ENCODE data around the gene CAMK2D. TPM values are rescaled to one million over a fixed set of nuclear protein-coding genes. Genes with fewer than 3 reads are reported as not detected.
A peak's percentile ranks its signal among the peaks of the same experiment; 100 is the strongest.

The CAMK2D gene
- total RNA-seq, 4 donors from 2014 or later: 48.2 to 66.2 (median 51.2) TPM

- no peak for DNase-seq (ENCODE audit: extremely low spot score)
- Histone ChIP-seq H3K27me3 (no peaks in the 10 kb centered on the region), H3K4me3 (no peak overlapping the region), H3K9me3 (peaks cover 0 to 4% (median 2%) of the 10 kb centered on the region in 4 donors), H3K4me1 (peaks cover 12 to 30% (median 13%) of the 10 kb centered on the region in 4 donors), H3K27ac (replicated peaks in 1 of 4) (no peak overlapping the region), H3K36me3 (no peaks in the 10 kb centered on the region)
- TF ChIP-seq POLR2AphosphoS5 (IDR thresholded peaks at IDR 0.05) (peak in 1 of 2 donors; percentile 59), EP300 (IDR thresholded peaks at IDR 0.05) (no peak)
- intact Hi-C loops (cut with DNase I): loop anchor here (5.0 kb wide), 1 partner anchor 77 kb away; no protein-coding TSS in a partner anchor
These were observed 287.5 kb downstream of the CAMK2D start for GRCh38 chr4:113474017-113474416.

GRCh38 chr4:113472864-113473263, 288.7 kb downstream of the CAMK2D start:
- TF ChIP-seq, protein P1, sequence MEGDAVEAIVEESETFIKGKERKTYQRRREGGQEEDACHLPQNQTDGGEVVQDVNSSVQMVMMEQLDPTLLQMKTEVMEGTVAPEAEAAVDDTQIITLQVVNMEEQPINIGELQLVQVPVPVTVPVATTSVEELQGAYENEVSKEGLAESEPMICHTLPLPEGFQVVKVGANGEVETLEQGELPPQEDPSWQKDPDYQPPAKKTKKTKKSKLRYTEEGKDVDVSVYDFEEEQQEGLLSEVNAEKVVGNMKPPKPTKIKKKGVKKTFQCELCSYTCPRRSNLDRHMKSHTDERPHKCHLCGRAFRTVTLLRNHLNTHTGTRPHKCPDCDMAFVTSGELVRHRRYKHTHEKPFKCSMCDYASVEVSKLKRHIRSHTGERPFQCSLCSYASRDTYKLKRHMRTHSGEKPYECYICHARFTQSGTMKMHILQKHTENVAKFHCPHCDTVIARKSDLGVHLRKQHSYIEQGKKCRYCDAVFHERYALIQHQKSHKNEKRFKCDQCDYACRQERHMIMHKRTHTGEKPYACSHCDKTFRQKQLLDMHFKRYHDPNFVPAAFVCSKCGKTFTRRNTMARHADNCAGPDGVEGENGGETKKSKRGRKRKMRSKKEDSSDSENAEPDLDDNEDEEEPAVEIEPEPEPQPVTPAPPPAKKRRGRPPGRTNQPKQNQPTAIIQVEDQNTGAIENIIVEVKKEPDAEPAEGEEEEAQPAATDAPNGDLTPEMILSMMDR (IDR thresholded peaks at IDR 0.05): no peak
- TF ChIP-seq EP300 (IDR thresholded peaks at IDR 0.05) (no peak), POLR2A (IDR thresholded peaks at IDR 0.05; ENCODE audit: low read depth) (no peak), POLR2AphosphoS5 (IDR thresholded peaks at IDR 0.05) (no peak)
- Histone ChIP-seq H3K36me3 (no peaks in the 10 kb centered on the region), H3K27ac (replicated peaks in 1 of 4) (no peak overlapping the region), H3K4me1 (peaks cover 22 to 41% (median 23%) of the 10 kb centered on the region in 4 donors), H3K4me3 (no peak overlapping the region), H3K9me3 (peaks cover 0 to 4% (median 2%) of the 10 kb centered on the region in 4 donors), H3K27me3 (no peaks in the 10 kb centered on the region)
- intact Hi-C loops (cut with DNase I): loop anchor here (5.0 kb wide), 1 partner anchor 76 kb away; no protein-coding TSS in a partner anchor
- 57% methylated on average over 1 of the region's 1 CpG for WGBS
- DNase-seq (ENCODE audit: extremely low spot score): no peak

DNA sequence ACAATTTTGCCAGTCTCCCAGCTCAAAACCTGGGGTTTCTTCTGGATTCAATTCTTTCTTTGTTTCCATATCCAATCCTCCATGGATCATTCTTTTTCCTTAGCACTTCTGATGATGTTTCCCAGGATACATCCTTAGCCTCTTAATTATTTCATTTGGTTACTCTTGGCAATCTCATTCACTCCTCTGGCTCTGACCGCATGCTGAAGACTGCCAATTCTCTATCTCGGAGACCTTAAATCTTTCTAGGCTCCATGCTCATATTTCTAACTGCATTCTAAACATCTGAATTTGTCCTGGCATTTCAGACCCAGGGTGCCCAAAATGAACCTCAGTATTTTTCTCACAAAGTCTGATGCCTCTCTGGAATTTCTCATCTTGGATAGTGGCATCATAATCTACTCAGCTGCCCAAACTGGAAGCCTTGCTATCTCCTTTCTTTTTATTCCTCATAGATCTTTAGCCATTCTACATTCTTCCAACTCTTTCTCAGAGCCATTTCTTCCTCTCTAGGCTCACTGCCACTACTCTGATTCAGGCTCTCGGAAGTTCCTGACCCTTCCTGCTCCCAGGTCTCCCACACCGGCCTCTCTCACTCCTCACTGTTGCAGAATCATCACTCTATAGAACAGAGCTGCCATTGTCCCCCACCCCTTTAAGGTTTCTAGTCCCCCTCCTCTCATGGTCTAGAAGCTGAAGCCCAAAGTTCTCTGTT, 290.2 kb downstream of the CAMK2D start:
- TF ChIP-seq, protein P1 (IDR thresholded peaks at IDR 0.05): no peak
- TF ChIP-seq POLR2AphosphoS5 (IDR thresholded peaks at IDR 0.05) (no peak), POLR2A (IDR thresholded peaks at IDR 0.05; ENCODE audit: low read depth) (no peak), EP300 (IDR thresholded peaks at IDR 0.05) (no peak)
- Histone ChIP-seq H3K4me3 (no peak overlapping the region), H3K27ac (replicated peaks in 1 of 4) (peak overlapping the region in 3 of 4 donors; percentile 0 to 28 (median 13)), H3K9me3 (no peaks in the 10 kb centered on the region), H3K36me3 (no peaks in the 10 kb centered on the region), H3K27me3 (no peaks in the 10 kb centered on the region), H3K4me1 (peaks cover 31 to 52% (median 32%) of the 10 kb centered on the region in 4 donors)
- intact Hi-C loops (cut with DNase I): loop anchor here (5.0 kb wide), 1 partner anchor 74 kb away; no protein-coding TSS in a partner anchor
- no peak for DNase-seq (ENCODE audit: extremely low spot score)
- 76% methylated on average over 4 of the region's 4 CpGs for WGBS

GRCh38 chr4:113469926-113470325, 291.6 kb downstream of the CAMK2D start:
- Histone ChIP-seq H3K4me1 (peaks cover 31 to 52% (median 32%) of the 10 kb centered on the region in 4 donors), H3K27ac (replicated peaks in 1 of 4) (peak overlapping the region; percentile 83 to 87 (median 84))
- intact Hi-C loops (cut with DNase I): loop anchor here (5.0 to 10.0 kb wide), 2 partner anchors 73 to 495 kb away; no protein-coding TSS in a partner anchor

DNA sequence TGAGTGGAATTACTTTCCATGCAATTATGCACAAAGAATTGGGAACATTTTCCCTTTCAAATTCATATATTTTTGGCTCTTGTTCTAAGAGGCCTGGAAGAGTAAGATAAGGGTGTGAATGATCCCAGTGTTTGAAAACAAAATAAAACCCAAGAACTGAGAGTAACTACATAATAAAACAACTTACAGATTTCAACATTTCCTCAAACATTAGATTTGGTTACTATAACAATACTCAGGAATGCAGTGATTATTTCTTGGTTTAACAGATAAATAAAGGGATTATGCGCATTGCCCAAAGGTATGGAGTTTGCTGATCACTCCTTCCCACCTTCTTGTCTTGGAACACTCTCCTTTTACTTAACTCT, 292.5 kb downstream of the CAMK2D start:
- Histone ChIP-seq H3K4me3 (no peak overlapping the region), H3K27ac (replicated peaks in 1 of 4) (peak overlapping the region; percentile 83 to 87 (median 84)), H3K27me3 (no peaks in the 10 kb centered on the region), H3K4me1 (peaks cover 31 to 45% (median 32%) of the 10 kb centered on the region in 4 donors), H3K9me3 (no peaks in the 10 kb centered on the region), H3K36me3 (peaks cover 0 to 17% (median 6%) of the 10 kb centered on the region in 4 donors)
- TF ChIP-seq, protein P1 (IDR thresholded peaks at IDR 0.05): no peak
- TF ChIP-seq EP300 (IDR thresholded peaks at IDR 0.05): no peak
- no peak for TF ChIP-seq POLR2AphosphoS5 (IDR thresholded peaks at IDR 0.05)
- TF ChIP-seq POLR2A (IDR thresholded peaks at IDR 0.05; ENCODE audit: low read depth): no peak
- WGBS: 96% methylated on average over 1 of the region's 1 CpG
- intact Hi-C loops (cut with DNase I): loop anchor here (10.0 kb wide), 1 partner anchor 496 kb away; no protein-coding TSS in a partner anchor
- DNase-seq (ENCODE audit: extremely low spot score): no peak

More at GRCh38 chr4:113469926-113470325, 291.6 kb downstream of the CAMK2D start:
- no peak for TF ChIP-seq POLR2AphosphoS5 (IDR thresholded peaks at IDR 0.05)
- no peak for TF ChIP-seq POLR2A (IDR thresholded peaks at IDR 0.05; ENCODE audit: low read depth)
- TF ChIP-seq, protein P1 (IDR thresholded peaks at IDR 0.05): no peak
- TF ChIP-seq EP300 (IDR thresholded peaks at IDR 0.05): no peak
- DNase-seq (ENCODE audit: extremely low spot score): no peak
- WGBS: 97% methylated on average over 1 of the region's 1 CpG
- peaks cover 0 to 7% (median 3%) of the 10 kb centered on the region in 4 donors for H3K36me3 ChIP-seq
- H3K4me3 ChIP-seq: no peak overlapping the region
- H3K9me3 ChIP-seq: no peaks in the 10 kb centered on the region
- H3K27me3 ChIP-seq: no peaks in the 10 kb centered on the region

Data from esophagus muscularis mucosa (tissue), 4 donors.